Neural cell (in vitro differentiated cells): ENCODE data around the gene ATP6V1B1. TPM values are rescaled to one million over a fixed set of nuclear protein-coding genes. Genes with fewer than 3 reads are reported as not detected.

Source experiments
- H2AFZ ChIP-seq: fragments of 200-600, 300-800 bp; sonication (generic), shearing (Covaris generic); 2 replicates; pipeline ENCODE4 v1.6.0; 2014; ENCODE audit warnings: low read depth, mild to moderate bottlenecking, antibody characterized with exemption, low read length, moderate library complexity
- H3F3A ChIP-seq: fragments of 200-600 bp; shearing (Covaris generic); 2 replicates; pipeline ENCODE4 v1.6.1; 2016; ENCODE audit warnings: mild to moderate bottlenecking, moderate library complexity, mixed read lengths, antibody characterized with exemption, low read length; ENCODE audit not compliant: insufficient read depth, poor library complexity, severe bottlenecking
- H3K27ac ChIP-seq: fragments of 200-600, 300-800 bp; sonication (generic), shearing (Covaris generic); 2 replicates; pipeline ENCODE4 v1.5.1; 2014; ENCODE audit warnings: mild to moderate bottlenecking, low read length, moderate library complexity
- H3K27me3 ChIP-seq: fragments of 300-800, 200-600 bp; sonication (generic), shearing (Covaris generic); 2 replicates; pipeline ENCODE4 v1.6.0; 2014; ENCODE audit warnings: mild to moderate bottlenecking, low read depth, low read length, moderate library complexity; ENCODE audit not compliant: insufficient read depth
- H3K36me3 ChIP-seq: fragments of 300-800, 200-600 bp; sonication (generic), shearing (Covaris generic); 2 replicates; pipeline ENCODE4 v1.5.1; 2014; ENCODE audit warnings: mild to moderate bottlenecking, antibody characterized with exemption, low read length, moderate library complexity; ENCODE audit not compliant: insufficient read depth
- H3K4me2 ChIP-seq: fragments of 300-800, 200-600 bp; sonication (generic), shearing (Covaris generic); 2 replicates; pipeline ENCODE4 v1.6.0; 2014; ENCODE audit warnings: mild to moderate bottlenecking, low read length
- H3K4me3 ChIP-seq: fragments of 300-800, 200-600 bp; sonication (generic), shearing (Covaris generic); 2 replicates; pipeline ENCODE4 v1.5.1; 2014; ENCODE audit warnings: mild to moderate bottlenecking, low read length, moderate library complexity
- H3K79me2 ChIP-seq: fragments of 200-600 bp; shearing (Covaris generic); replicated peaks from 2 replicates; pipeline ENCODE4 v1.6.0; 2014; ENCODE audit warnings: mild to moderate bottlenecking, low read length, moderate library complexity; ENCODE audit not compliant: insufficient read depth
- H3K9ac ChIP-seq: fragments of 300-800, 200-600 bp; sonication (generic), shearing (Covaris generic); 2 replicates; pipeline ENCODE4 v1.6.1; 2016; ENCODE audit warnings: mild to moderate bottlenecking, low read length, mixed read lengths
- H3K9me2 ChIP-seq: fragments of 200-600 bp; shearing (Covaris generic); 2 replicates; pipeline ENCODE4 v1.6.1; 2016; ENCODE audit warnings: mild to moderate bottlenecking, low read length, mixed read lengths; ENCODE audit not compliant: insufficient read depth
- H3K9me3 ChIP-seq: fragments of 200-600, 300-800 bp; sonication (generic), shearing (Covaris generic); 2 replicates; pipeline ENCODE4 v1.6.1; 2016; ENCODE audit warnings: mild to moderate bottlenecking, mixed run types, low read length, moderate library complexity, mixed read lengths
- H4K20me1 ChIP-seq: fragments of 200-600 bp; shearing (Covaris generic); 2 replicates; pipeline ENCODE4 v1.6.1; 2016; ENCODE audit warnings: mild to moderate bottlenecking, mixed run types; ENCODE audit not compliant: insufficient read depth
- CTCF ChIP-seq: fragments of 450-650 bp; IDR thresholded peaks from 2 replicates; pipeline ENCODE4 v1.5.1; 2014; ENCODE audit warnings: antibody characterized with exemption, mild to moderate bottlenecking, moderate library complexity; ENCODE audit not compliant: poor library complexity, severe bottlenecking
- EP300 ChIP-seq: fragments of 450-650 bp; conservative IDR thresholded peaks from 2 replicates; pipeline ENCODE4 v1.6.1; 2014; ENCODE audit warnings: antibody characterized with exemption, mild to moderate bottlenecking, moderate library complexity; ENCODE audit not compliant: poor library complexity, severe bottlenecking
- EZH2 ChIP-seq: fragments of 200-600, 300-800 bp; shearing (Covaris generic), sonication (generic); IDR thresholded peaks from 2 replicates; pipeline ENCODE4 v1.6.1; 2014; ENCODE audit warnings: antibody characterized with exemption, low read length, borderline replicate concordance, mild to moderate bottlenecking; ENCODE audit not compliant: insufficient read depth, poor library complexity, severe bottlenecking
- MXI1 ChIP-seq: fragments of 450-650 bp; conservative IDR thresholded peaks from 2 replicates; pipeline ENCODE4 v1.6.1; 2014; ENCODE audit warnings: antibody characterized with exemption, mild to moderate bottlenecking; ENCODE audit not compliant: poor library complexity, severe bottlenecking
- POLR2AphosphoS5 ChIP-seq: IDR thresholded peaks from 2 replicates; pipeline ENCODE4 v1.6.1; 2012
- RAD21 ChIP-seq: fragments of 450-650 bp; conservative IDR thresholded peaks from 2 replicates; pipeline ENCODE4 v1.6.1; 2014; ENCODE audit warnings: antibody characterized with exemption, mild to moderate bottlenecking, moderate library complexity
- REST ChIP-seq: IDR thresholded peaks from 2 replicates; pipeline ENCODE4 v1.6.1; 2012; ENCODE audit warnings: borderline replicate concordance
- SMC3 ChIP-seq: fragments of 450-650 bp; conservative IDR thresholded peaks from 2 replicates; pipeline ENCODE4 v1.6.1; 2014; ENCODE audit warnings: antibody characterized with exemption, mild to moderate bottlenecking, moderate library complexity; ENCODE audit not compliant: poor library complexity
- TAF1 ChIP-seq: IDR thresholded peaks from 2 replicates; pipeline ENCODE4 v1.6.1; 2012; ENCODE audit warnings: low read depth
- polyA plus RNA-seq: library from polyadenylated mRNA; depleted of rRNA; stranded (reverse); fragments of >200 nt; gene quantifications from 2 replicates; pipeline ENCODE4 v1.2.3, GENCODE V29; 2014

ATP6V1B1 gene
- polyA plus RNA-seq, 1 donor from 2014 or later = 0.12 TPM

DNA sequence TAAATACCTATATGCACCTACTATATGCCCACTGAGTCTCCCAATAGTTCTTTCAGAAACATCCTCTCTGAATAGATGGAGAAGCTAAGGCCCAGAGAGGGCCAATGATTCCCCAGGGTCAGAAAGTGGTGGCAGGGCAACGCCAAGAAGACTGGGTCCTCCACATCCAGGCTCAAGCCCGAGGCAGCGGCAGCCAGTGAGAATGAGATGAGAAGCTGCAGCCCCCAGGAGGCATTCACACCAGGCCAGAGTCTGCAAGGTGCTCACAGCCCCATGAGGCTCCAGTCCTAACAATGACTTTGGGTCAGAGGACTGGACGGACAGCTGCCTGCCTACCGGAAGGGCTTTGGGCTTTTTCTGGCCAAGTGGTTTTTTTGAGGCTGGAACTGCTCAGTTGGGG, 55.4 kb downstream of the ATP6V1B1 start:
- H3F3A ChIP-seq = no peaks in the 10 kb centered on the region
- no peaks in the 10 kb centered on the region for H3K9me3 ChIP-seq
- H3K27me3 ChIP-seq = no peaks in the 10 kb centered on the region
- H3K4me2 ChIP-seq = no peak overlapping the region
- no peaks in the 10 kb centered on the region for H4K20me1 ChIP-seq
- no peak overlapping the region for H3K27ac ChIP-seq
- no peak overlapping the region for H3K9ac ChIP-seq
- peaks cover 2% of the 10 kb centered on the region for H3K36me3 ChIP-seq
- H3K4me3 ChIP-seq = no peak overlapping the region
- no peaks in the 10 kb centered on the region for H3K9me2 ChIP-seq
- H3K79me2 ChIP-seq = peaks cover 17% of the 10 kb centered on the region
- no peak overlapping the region for H2AFZ ChIP-seq
- TF ChIP-seq SMC3 (no peak), CTCF (no peak), TAF1 (no peak), EP300 (no peak), EZH2 (no peak), REST (no peak), POLR2AphosphoS5 (no peak), MXI1 (no peak)

GRCh38 chr2:70991742-70992141, 56.0 kb downstream of the ATP6V1B1 start:
- TF ChIP-seq SMC3 (no peak), EZH2 (no peak), CTCF (no peak), EP300 (no peak), TAF1 (no peak), MXI1 (no peak), REST (no peak), RAD21 (no peak), POLR2AphosphoS5 (no peak)
- no peaks in the 10 kb centered on the region for H3F3A ChIP-seq
- H3K4me3 ChIP-seq = no peak overlapping the region
- H3K9ac ChIP-seq = no peak overlapping the region
- H3K4me2 ChIP-seq = no peak overlapping the region
- H3K79me2 ChIP-seq = peaks cover 17% of the 10 kb centered on the region
- H4K20me1 ChIP-seq = no peaks in the 10 kb centered on the region
- no peak overlapping the region for H2AFZ ChIP-seq
- no peak overlapping the region for H3K27ac ChIP-seq
- H3K27me3 ChIP-seq = no peaks in the 10 kb centered on the region
- H3K9me3 ChIP-seq = no peaks in the 10 kb centered on the region
- H3K36me3 ChIP-seq = no peaks in the 10 kb centered on the region
- no peaks in the 10 kb centered on the region for H3K9me2 ChIP-seq
